Hindlimb muscle (tissue), 1 donor: ENCODE measurements around the gene NACA. TPM values are rescaled to one million over a fixed set of nuclear protein-coding genes. Genes with fewer than 3 reads are reported as not detected.

Source experiments
- DNase-seq: peaks from one replicate; pipeline ENCODE4 v3.0.0-alpha.2; 2013
- polyA plus RNA-seq: library from polyadenylated mRNA; unstranded; fragments of 120-200 nt; gene quantifications from one replicate; pipeline ENCODE4 v1.2.1, GENCODE V29; 2013; ENCODE audit not compliant: insufficient read length

Gene NACA
- polyA plus RNA-seq, 1 donor, result 1,634 TPM

DNA sequence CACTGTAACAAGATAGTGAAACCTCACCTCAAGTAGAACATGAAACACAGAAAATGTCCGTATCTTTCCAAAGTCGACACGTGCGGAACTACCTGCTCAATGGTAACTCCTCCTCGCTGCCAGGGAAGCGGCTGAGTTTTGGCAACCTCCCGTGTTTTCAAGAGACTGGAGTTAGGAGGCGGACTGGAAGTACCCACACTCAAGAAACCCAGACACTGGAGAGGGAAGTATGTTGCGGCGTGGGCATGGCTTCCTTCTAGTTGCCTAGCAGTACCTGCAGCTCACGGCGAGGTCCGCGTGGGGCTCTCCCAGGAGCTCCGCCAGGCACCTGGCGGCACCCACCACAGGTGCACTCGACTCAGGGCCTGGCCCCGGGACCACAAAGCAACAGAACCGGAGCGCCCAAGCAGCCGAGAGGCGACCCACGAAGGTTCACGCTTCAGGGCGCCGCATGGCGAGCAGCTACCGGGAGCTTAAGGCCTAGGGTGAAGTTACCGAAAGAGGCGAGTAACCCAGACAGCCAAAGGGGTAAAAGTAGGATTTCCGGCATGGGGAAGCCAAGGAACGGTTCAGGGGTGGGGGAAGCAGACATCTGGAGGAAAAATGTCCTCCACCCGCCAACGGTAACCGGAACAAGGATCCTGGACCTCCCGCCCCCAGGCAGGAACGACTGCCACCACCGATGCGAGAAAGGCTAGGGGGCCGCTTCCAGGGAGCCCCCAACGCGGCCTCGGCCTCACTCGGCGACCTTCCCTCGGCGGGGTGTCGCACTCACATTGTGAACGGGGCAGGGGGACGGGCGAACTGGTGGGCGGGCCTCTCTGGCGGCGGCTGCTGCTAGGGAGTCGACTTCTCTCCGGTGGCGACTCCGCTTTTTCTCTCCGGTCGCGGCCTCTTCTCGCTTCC is 37.6 kb downstream of the NACA start:
- DNase-seq, result peak; percentile 35

DNA sequence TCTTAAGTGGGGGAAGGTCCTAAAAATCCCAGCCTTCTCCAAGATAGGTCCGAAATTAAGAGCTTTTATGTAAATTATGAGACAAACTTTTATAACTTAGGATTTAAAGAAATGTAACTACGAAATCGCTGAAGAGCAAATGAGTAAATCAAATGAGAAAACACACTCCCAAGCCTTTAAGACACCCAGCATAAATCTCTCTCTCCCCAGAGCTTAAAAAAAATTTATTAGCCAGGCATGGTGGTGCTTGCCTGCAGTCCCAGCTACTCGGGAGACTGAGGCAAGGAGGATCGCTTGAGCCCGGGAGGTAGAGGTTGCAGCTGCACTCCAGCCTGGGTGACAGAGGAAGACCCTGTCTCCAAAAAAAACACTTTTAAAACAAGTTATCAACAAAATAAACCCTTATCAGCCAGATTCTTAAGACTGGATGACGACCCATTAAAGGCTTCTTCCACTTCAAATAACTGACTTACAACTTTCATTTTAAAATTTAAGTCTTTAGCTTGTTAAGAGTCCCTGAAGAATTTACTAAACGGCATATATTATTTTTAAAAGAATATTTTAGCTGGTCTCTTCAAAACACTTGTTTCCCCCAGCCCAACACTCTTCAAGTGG is 40.2 kb downstream of the NACA start:
- DNase-seq, result no peak

- DNase-seq, result no peak
Observed at GRCh38 chr12:56682323-56682722, 42.8 kb downstream of the NACA start.

DNA sequence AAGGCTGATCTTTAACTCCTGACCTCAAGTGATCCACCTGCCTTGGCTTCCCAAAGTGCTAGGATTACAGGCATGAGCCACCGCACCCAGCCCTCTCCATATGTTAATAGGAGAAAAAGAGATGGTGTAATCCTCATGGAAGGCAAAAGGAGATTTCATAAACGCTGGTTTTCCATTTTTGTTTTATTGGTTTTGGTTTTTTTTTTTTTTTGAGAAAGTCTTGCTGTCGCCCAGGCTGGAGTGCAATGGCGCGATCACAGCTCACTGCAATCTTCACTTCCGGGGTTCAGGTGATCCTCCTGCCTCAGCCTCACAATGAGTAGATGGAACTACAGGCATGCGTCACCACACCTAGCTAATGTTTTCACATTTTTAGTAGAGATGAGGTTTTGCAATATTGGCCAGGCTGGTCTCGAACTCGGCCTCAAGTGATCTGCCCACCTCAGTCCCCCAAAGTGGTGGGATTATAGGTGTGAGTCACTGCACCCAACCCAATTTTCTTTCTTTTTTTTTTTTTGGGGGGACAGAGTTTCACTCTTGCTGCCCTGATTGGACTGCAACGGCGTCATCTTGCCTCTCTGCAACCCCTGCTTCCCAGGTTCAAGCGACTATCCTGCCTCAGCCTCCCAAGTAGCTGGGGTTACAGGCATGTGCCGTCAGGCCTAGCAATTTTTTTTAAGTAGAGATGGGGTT is 45.1 kb downstream of the NACA start:
- no peak for DNase-seq

GRCh38 chr12:56678852-56679251 is 46.2 kb downstream of the NACA start:
- no peak for DNase-seq

GRCh38 chr12:56677680-56678079 is 47.4 kb downstream of the NACA start:
- no peak for DNase-seq

DNA sequence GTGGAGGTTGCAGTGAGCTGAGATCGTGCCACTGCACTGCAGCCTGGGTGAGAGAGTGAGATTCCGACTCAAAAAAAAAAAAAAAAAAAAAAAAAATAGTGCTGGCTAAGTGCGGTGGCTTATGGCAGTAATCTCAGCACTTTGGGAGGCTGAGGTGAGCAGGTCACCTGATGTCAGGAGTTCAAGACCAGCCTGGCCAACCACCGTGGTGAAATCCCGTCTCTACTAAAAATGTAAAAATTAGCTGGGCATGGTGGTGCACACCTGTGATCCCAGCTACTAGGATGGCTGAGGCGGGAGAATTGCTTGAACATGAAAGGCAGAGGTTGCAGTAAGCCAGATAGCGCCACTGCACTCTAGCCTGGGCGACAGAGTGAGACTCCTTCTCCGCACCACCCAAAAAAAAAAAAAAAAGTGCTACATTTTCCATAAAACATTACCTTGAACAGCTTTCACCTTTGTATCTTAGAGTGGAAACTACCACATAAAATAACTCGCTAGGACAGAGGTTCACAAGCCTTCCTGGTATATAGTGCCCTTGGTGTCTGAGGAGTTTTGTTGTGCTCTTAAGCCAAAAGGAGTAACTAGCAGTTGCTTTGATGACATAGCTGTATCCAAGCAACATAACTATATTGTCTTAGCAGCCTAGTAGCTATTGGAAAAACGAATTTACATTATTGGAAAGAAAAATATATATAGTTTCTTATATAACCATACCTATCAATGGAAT is 48.1 kb downstream of the NACA start:
- no peak for DNase-seq

DNA sequence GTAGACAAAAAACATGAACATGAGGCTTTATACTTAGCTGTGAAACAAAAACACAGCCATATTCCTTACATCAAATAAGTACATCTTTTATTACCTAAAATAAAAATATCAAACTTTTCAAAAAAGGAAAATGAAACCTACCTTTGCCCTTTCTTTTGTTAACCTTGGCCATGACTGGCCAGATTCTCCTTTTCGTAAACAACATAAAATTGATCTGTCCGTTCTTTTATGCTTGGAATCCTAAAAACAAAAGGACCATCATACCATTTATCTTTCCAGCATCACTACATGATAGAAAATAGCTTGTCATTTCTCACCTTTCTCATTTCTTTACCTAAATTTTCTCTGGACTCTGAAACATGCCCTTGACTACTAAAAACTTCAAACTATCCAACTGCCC is 53.5 kb downstream of the NACA start:
- no peak for DNase-seq

- no peak for DNase-seq
Observed at GRCh38 chr12:56670836-56671235, 54.3 kb downstream of the NACA start.

- no peak for DNase-seq
Observed at GRCh38 chr12:56668197-56668457, 57.0 kb downstream of the NACA start.

Other genes starting within 250 kb of the NACA start
- 0.52 TPM for gene GLS2, start 237.1 kb downstream of the NACA start, polyA plus RNA-seq
- 17.8 TPM for gene RBMS2, start 203.5 kb downstream of the NACA start, polyA plus RNA-seq
- 41.9 TPM for gene BAZ2A, start 95.0 kb downstream of the NACA start, polyA plus RNA-seq
- gene ATP5F1B, start 79.3 kb downstream of the NACA start, polyA plus RNA-seq, result 603 TPM
- gene PTGES3, start 37.0 kb downstream of the NACA start, polyA plus RNA-seq, result 185 TPM
- 11.9 TPM for gene PRIM1, start 27.0 kb upstream of the NACA start, polyA plus RNA-seq
- 0.17 TPM for gene HSD17B6, start 38.0 kb upstream of the NACA start, polyA plus RNA-seq
- gene SDR9C7, start 209.1 kb upstream of the NACA start, polyA plus RNA-seq, result 0.36 TPM
- gene RDH16, start 232.3 kb upstream of the NACA start, polyA plus RNA-seq, result 0.57 TPM